Ramos (cell line): ENCODE results near the gene KCNK18.

Source experiments
- in situ Hi-C: fragments of 300-500 bp; cut with MboI; formaldehyde crosslinking; loops from one replicate; pipeline ENCODE4 v1.14.3; 2022; ENCODE audit warnings: low sequenced_read_pairs; ENCODE audit not compliant: unreplicated experiment

The KCNK18 gene

GRCh38 chr10:117242463-117242832 is 45.2 kb downstream of the KCNK18 start:
- in situ Hi-C loops: no loop called here

GRCh38 chr10:117246997-117247671 is 49.8 kb downstream of the KCNK18 start:
- in situ Hi-C loops: no loop called here

GRCh38 chr10:117248750-117249465 is 51.6 kb downstream of the KCNK18 start:
- in situ Hi-C loops: no loop called here

- in situ Hi-C loops: no loop called here
These were observed 52.3 kb downstream of the KCNK18 start for GRCh38 chr10:117249493-117250093.

GRCh38 chr10:117250411-117250810 is 53.1 kb downstream of the KCNK18 start:
- in situ Hi-C loops: no loop called here

- in situ Hi-C loops: no loop called here
These were observed 56.6 kb downstream of the KCNK18 start for GRCh38 chr10:117253908-117254307.

GRCh38 chr10:117254338-117254737 is 57.0 kb downstream of the KCNK18 start:
- in situ Hi-C loops: no loop called here

GRCh38 chr10:117254774-117255735 is 57.8 kb downstream of the KCNK18 start:
- in situ Hi-C loops: no loop called here

GRCh38 chr10:117255835-117256460 is 58.7 kb downstream of the KCNK18 start:
- in situ Hi-C loops: no loop called here

- in situ Hi-C loops: no loop called here
These were observed 59.6 kb downstream of the KCNK18 start for GRCh38 chr10:117256910-117257309.

GRCh38 chr10:117257721-117258120 is 60.4 kb downstream of the KCNK18 start:
- in situ Hi-C loops: no loop called here

- in situ Hi-C loops: no loop called here
These were observed 62.0 kb downstream of the KCNK18 start for GRCh38 chr10:117259279-117259678.
